ENCODE results near the gene KANK4.

KANK4 gene

GRCh38 chr1:62325081-62325480, 5.8 kb upstream of the KANK4 start:
- DNase-seq (ENCODE audit: insufficient read length, low spot score) (no peak), FAIRE-seq (no peak)
- TF ChIP-seq SPI1 (IDR thresholded peaks at IDR 0.05; ENCODE audit: low read depth, low read length), result no peak
- no peak for TF ChIP-seq POU2F2 (IDR thresholded peaks at IDR 0.05; ENCODE audit: low read depth, low read length)
- no peak for TF ChIP-seq POLR2A (IDR thresholded peaks at IDR 0.05; ENCODE audit: low read depth, low read length)
- no peak for TF ChIP-seq PAX5 (IDR thresholded peaks at IDR 0.05; ENCODE audit: insufficient read depth, low read length, severe bottlenecking)
- no peak for TF ChIP-seq TAF1 (IDR thresholded peaks at IDR 0.05; ENCODE audit: low read depth, low read length)
- TF ChIP-seq POLR2AphosphoS5 (IDR thresholded peaks at IDR 0.05; ENCODE audit: low read depth, low read length), result no peak

GRCh38 chr1:62321446-62321845, 2.2 kb upstream of the KANK4 start:
- FAIRE-seq, result no peak
- no peak for DNase-seq (ENCODE audit: insufficient read length, low spot score)
- TF ChIP-seq TAF1 (IDR thresholded peaks at IDR 0.05; ENCODE audit: low read depth, low read length) (no peak), POU2F2 (IDR thresholded peaks at IDR 0.05; ENCODE audit: low read depth, low read length) (no peak), POLR2A (IDR thresholded peaks at IDR 0.05; ENCODE audit: low read depth, low read length) (no peak), PAX5 (IDR thresholded peaks at IDR 0.05; ENCODE audit: insufficient read depth, low read length, severe bottlenecking) (no peak), POLR2AphosphoS5 (IDR thresholded peaks at IDR 0.05; ENCODE audit: low read depth, low read length) (no peak), SPI1 (IDR thresholded peaks at IDR 0.05; ENCODE audit: low read depth, low read length) (no peak)

- no peak for TF ChIP-seq POU2F2 (IDR thresholded peaks at IDR 0.05; ENCODE audit: low read depth, low read length)
- no peak for TF ChIP-seq SPI1 (IDR thresholded peaks at IDR 0.05; ENCODE audit: low read depth, low read length)
- no peak for TF ChIP-seq POLR2A (IDR thresholded peaks at IDR 0.05; ENCODE audit: low read depth, low read length)
- TF ChIP-seq TAF1 (IDR thresholded peaks at IDR 0.05; ENCODE audit: low read depth, low read length), result no peak
- TF ChIP-seq PAX5 (IDR thresholded peaks at IDR 0.05; ENCODE audit: insufficient read depth, low read length, severe bottlenecking), result no peak
- DNase-seq (ENCODE audit: insufficient read length, low spot score), result no peak
- FAIRE-seq, result no peak
Measured at GRCh38 chr1:62318320-62318755, 896 bp downstream of the KANK4 start.

GRCh38 chr1:62317021-62317768, 2.0 kb downstream of the KANK4 start:
- no peak for FAIRE-seq
- TF ChIP-seq PAX5 (IDR thresholded peaks at IDR 0.05; ENCODE audit: insufficient read depth, low read length, severe bottlenecking) (no peak), POLR2AphosphoS5 (IDR thresholded peaks at IDR 0.05; ENCODE audit: low read depth, low read length) (no peak), POU2F2 (IDR thresholded peaks at IDR 0.05; ENCODE audit: low read depth, low read length) (no peak), SPI1 (IDR thresholded peaks at IDR 0.05; ENCODE audit: low read depth, low read length) (no peak), TAF1 (IDR thresholded peaks at IDR 0.05; ENCODE audit: low read depth, low read length) (no peak), POLR2A (IDR thresholded peaks at IDR 0.05; ENCODE audit: low read depth, low read length) (no peak)

GRCh38 chr1:62316135-62316534, 3.1 kb downstream of the KANK4 start:
- FAIRE-seq (no peak), DNase-seq (ENCODE audit: insufficient read length, low spot score) (no peak)
- TF ChIP-seq PAX5 (IDR thresholded peaks at IDR 0.05; ENCODE audit: insufficient read depth, low read length, severe bottlenecking), result no peak
- TF ChIP-seq POLR2AphosphoS5 (IDR thresholded peaks at IDR 0.05; ENCODE audit: low read depth, low read length), result no peak
- TF ChIP-seq POLR2A (IDR thresholded peaks at IDR 0.05; ENCODE audit: low read depth, low read length), result no peak
- TF ChIP-seq TAF1 (IDR thresholded peaks at IDR 0.05; ENCODE audit: low read depth, low read length), result no peak
- no peak for TF ChIP-seq POU2F2 (IDR thresholded peaks at IDR 0.05; ENCODE audit: low read depth, low read length)
- TF ChIP-seq SPI1 (IDR thresholded peaks at IDR 0.05; ENCODE audit: low read depth, low read length), result no peak

More at GRCh38 chr1:62317021-62317768, 2.0 kb downstream of the KANK4 start:
- no peak for DNase-seq (ENCODE audit: insufficient read length, low spot score)

- FAIRE-seq, result no peak
- no peak for DNase-seq (ENCODE audit: insufficient read length, low spot score)
- no peak for TF ChIP-seq POLR2A (IDR thresholded peaks at IDR 0.05; ENCODE audit: low read depth, low read length)
- no peak for TF ChIP-seq POU2F2 (IDR thresholded peaks at IDR 0.05; ENCODE audit: low read depth, low read length)
- TF ChIP-seq POLR2AphosphoS5 (IDR thresholded peaks at IDR 0.05; ENCODE audit: low read depth, low read length), result no peak
- no peak for TF ChIP-seq TAF1 (IDR thresholded peaks at IDR 0.05; ENCODE audit: low read depth, low read length)
- no peak for TF ChIP-seq PAX5 (IDR thresholded peaks at IDR 0.05; ENCODE audit: insufficient read depth, low read length, severe bottlenecking)
- TF ChIP-seq SPI1 (IDR thresholded peaks at IDR 0.05; ENCODE audit: low read depth, low read length), result no peak
Measured at GRCh38 chr1:62315387-62315786, 3.8 kb downstream of the KANK4 start.

GRCh38 chr1:62314454-62315350, 4.5 kb downstream of the KANK4 start:
- TF ChIP-seq POLR2A (IDR thresholded peaks at IDR 0.05; ENCODE audit: low read depth, low read length) (no peak), POLR2AphosphoS5 (IDR thresholded peaks at IDR 0.05; ENCODE audit: low read depth, low read length) (no peak), POU2F2 (IDR thresholded peaks at IDR 0.05; ENCODE audit: low read depth, low read length) (no peak), SPI1 (IDR thresholded peaks at IDR 0.05; ENCODE audit: low read depth, low read length) (no peak), TAF1 (IDR thresholded peaks at IDR 0.05; ENCODE audit: low read depth, low read length) (no peak), PAX5 (IDR thresholded peaks at IDR 0.05; ENCODE audit: insufficient read depth, low read length, severe bottlenecking) (no peak)
- FAIRE-seq (no peak), DNase-seq (ENCODE audit: insufficient read length, low spot score) (no peak)

GRCh38 chr1:62312698-62313097, 6.5 kb downstream of the KANK4 start:
- DNase-seq (ENCODE audit: insufficient read length, low spot score) (no peak), FAIRE-seq (no peak)
- TF ChIP-seq TAF1 (IDR thresholded peaks at IDR 0.05; ENCODE audit: low read depth, low read length), result no peak
- no peak for TF ChIP-seq PAX5 (IDR thresholded peaks at IDR 0.05; ENCODE audit: insufficient read depth, low read length, severe bottlenecking)
- no peak for TF ChIP-seq POLR2AphosphoS5 (IDR thresholded peaks at IDR 0.05; ENCODE audit: low read depth, low read length)
- TF ChIP-seq POLR2A (IDR thresholded peaks at IDR 0.05; ENCODE audit: low read depth, low read length), result no peak
- no peak for TF ChIP-seq POU2F2 (IDR thresholded peaks at IDR 0.05; ENCODE audit: low read depth, low read length)

- TF ChIP-seq POU2F2 (IDR thresholded peaks at IDR 0.05; ENCODE audit: low read depth, low read length), result no peak
- no peak for TF ChIP-seq POLR2AphosphoS5 (IDR thresholded peaks at IDR 0.05; ENCODE audit: low read depth, low read length)
- TF ChIP-seq SPI1 (IDR thresholded peaks at IDR 0.05; ENCODE audit: low read depth, low read length), result no peak
- no peak for TF ChIP-seq TAF1 (IDR thresholded peaks at IDR 0.05; ENCODE audit: low read depth, low read length)
- TF ChIP-seq POLR2A (IDR thresholded peaks at IDR 0.05; ENCODE audit: low read depth, low read length), result no peak
- TF ChIP-seq PAX5 (IDR thresholded peaks at IDR 0.05; ENCODE audit: insufficient read depth, low read length, severe bottlenecking), result no peak
- no peak for FAIRE-seq
- no peak for DNase-seq (ENCODE audit: insufficient read length, low spot score)
Measured at GRCh38 chr1:62311473-62311943, 7.7 kb downstream of the KANK4 start.

Data from GM12891 (cell line).